HG03442 (cell line): ENCODE measurements around the gene GLB1L3.
"Not testable (repeated sequence)": the region's sequence is repeated elsewhere in the genome, so short reads cannot be mapped to it uniquely, and the experiment has no call there.

Source experiments
- ATAC-seq: cut with Tn5 transposase; IDR thresholded peaks from one replicate; pipeline ENCODE4 v1.9.1; 2021; ENCODE audit warnings: mild to moderate bottlenecking, moderate library complexity; ENCODE audit not compliant: unreplicated experiment

The GLB1L3 gene

DNA sequence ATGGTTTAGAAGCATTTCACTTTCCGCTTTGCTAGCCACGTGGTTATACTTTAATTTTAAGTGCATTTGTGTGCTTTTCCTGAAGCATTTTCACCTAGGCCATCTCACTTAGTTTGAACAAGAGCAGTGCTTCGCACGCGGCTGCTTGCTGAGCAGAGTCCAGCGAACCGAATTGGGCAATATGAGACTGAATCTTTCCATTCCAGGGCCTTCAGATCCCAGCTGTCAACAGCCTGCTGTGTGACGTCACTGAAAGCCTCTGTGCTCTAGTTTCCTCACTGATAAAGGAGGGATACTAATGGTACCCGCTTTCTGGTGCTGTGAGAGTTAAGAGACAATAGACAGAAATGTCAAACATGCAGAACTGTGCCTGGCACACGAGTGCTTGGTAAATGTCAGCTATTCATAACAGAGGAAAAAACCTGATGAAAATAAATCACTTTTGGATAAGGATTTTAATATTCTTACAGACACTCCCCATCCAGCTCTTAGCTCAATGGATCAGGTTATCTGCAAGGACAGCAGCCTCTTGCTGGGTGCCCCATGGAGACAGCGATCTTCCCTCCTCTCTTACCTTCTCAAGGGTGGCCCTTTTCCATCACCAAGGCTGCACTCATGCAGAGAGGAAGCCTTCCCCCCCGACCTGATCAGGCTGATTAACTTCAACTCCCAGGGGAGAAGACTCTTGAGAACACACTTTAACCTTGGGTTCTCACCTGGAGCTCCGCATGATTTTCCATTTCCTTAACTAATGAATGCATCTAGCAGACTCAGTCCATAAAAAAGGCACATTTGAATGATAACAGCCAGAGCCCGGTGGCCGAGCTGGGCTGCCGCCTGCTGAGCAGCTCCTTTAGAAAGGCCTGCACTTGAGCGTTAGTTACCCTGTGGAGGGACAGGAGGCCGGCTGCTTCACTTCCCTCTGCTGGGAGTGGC lies 3.5 kb upstream of the GLB1L3 start:
- ATAC-seq, result no peak

DNA sequence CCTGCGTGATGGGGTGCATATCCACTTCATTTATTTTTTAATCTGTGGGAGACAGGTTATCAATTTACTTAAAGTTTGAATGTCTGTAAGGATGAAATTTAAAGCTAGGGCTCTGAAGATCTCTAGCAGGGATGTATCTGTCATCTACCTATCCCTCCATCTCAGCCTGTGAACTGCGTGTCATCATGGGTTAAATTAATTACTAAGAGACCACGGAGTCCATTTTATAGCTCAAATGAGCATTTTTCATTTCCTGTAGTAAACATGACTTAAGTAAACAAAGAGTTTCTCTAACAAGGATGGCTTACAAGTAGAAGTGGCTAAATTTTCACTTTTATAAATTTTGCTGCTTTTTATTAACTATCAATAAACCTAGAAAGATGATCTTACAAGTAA lies 2.9 kb upstream of the GLB1L3 start:
- ATAC-seq, result no peak

DNA sequence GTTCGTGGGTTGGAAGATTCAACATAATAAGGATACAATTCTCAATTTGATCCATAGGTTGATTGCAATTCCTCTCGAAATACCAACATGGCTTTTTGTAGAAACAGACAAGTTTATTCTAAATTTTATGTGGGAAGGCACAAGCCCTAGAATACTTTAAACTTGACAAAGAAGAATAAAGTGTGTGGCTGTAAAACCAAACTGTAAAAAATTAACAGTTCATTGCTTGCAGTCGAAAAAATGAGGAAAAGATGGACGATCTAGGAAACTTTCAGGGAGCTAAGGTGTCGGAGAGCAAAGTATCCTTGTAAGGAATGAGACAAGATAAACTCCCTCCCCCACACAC lies 1.0 kb upstream of the GLB1L3 start:
- no peak for ATAC-seq

DNA sequence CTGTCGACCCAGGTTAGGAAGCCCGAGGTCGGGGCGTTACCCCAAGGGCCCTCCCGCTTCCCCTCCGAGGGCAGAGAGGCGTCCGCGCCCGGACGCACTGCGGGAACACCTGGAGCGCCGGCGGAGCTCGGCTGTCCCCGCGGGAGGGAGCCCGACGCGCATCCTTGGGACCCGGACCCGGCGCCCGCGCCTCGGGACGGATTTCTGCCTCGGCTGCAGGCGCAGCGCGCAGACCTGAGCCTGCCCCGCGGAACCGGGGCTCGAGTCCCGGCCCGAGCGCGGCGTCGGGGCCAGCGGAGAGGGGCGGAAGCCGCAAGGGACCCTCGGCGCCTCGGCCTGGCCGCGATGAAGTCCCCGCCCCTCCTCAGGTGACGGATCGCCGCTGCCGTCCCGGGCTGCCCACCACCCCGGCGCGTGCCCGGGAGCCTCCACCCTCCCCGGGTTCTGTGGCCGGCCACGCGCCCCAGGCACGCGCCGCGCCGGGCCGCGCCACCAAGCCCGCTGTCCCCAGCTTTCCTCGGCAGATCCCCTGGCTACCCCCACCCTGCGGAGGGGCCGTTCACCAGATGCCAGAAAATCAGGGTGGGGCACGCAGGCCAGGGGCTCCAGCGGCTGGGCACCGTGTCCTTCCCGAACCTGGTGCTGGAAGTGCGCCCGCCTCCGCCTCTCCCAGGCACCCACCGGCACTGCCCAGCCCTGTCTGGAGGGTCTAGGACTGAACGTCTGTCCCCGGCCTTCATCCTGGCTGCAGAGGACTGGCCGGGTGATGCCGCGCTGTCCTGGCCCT lies 410 bp downstream of the GLB1L3 start:
- ATAC-seq, result no peak

DNA sequence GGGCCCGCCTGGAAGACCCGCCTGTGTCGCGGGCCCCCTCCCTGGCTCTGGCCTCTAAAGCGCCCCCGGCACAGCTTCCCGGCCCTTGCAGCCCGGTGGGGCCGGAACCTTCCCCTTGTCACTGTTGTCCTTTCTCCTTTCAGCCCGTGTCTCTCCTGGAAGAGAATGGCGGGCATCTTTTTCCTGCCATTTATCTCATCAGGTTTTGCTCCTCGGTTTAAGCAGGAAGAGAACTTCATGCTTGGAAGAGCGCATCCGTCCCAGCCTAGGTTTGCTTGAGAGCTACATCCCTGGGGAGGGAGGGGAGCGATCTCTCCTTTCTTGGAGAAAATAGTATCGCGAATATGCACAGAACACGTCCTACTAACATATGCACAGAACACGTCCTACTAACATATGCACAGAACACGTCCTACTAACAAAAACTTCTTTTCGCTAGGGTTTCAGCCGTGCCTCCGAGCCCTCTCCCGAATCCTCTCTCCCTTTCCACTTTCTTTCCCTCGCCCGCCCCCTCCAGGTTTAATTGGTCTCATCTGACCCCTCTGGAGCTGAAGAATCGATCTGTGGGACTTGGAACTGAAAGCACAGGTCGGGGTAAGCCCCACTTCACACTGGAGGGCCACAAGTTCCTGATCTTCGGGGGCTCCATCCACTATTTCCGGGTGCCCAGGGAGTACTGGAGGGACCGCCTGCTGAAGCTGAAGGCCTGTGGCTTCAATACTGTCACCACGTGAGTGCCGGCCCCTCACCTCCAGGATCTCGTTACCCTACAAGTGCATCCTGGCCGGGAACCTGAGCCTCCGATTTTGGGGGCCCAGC lies 1.2 kb downstream of the GLB1L3 start:
- ATAC-seq, result no peak

DNA sequence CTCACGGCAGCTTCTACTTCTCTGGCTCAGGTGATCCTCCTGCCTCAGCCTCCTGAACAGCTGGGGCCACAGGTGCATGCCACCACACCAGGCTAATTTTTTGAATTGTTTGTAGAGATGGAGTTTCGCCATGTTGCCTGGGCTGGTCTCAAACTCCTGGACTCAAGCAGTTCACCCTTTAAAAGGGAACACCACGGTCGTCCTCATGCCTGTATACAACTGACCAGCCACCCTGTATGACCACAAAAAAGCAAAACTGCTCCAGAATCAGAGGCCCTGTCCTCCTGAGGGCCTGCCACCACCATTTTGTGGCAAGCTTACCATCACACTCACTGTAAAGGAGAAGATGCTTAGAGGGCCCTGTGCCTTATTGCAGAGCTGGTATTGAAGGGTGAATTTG lies 2.2 kb downstream of the GLB1L3 start:
- ATAC-seq, result no peak

GRCh38 chr11:134281635-134282034 lies 5.5 kb downstream of the GLB1L3 start:
- ATAC-seq, result not testable (repeated sequence)

DNA sequence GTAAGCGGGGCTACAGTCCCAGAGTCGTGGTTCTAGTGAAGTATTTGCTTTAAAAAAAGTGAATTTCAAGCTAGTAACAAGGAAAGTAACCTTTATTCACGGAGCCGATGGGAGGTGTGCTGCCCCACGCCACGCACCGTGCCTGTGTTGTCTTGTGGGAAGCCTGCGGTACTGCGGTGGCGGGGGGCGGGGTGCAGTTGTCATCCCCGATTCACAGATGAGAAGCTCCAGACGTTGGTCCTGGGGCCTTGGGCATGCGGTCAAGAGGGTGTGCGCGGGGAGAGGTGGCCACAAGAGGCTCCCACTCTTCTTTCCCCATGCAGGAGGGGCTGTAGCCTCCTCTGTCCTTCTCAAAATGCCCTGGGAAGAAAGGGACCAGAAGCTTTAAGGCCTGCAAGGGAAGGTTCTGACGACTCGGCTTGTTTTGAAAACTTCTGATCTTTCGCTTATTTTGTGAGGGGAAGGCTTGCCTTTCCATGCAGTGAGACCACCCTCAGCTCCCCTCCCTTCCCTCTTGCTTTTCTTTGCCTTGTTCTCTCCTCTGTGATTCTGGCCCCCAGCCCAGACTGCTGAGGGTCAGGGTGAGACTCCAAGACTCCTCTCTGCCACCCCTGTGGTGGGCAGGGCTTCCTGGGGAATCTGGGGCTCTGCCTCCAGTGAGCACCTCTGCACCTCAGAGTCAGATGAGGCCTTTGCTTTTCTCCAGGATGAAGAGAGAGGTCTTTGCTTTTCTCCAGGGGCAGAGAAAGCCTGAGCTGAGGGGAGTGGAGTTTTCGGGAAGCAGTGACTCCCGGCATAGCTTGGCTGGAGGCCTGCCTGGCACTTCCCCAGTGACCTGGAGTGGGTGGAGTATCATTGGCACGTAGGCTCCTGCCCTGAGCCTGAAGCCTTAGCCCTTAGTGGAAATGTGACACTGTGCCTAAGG lies 6.2 kb downstream of the GLB1L3 start:
- no peak for ATAC-seq

- no peak for ATAC-seq
These were observed 7.5 kb downstream of the GLB1L3 start for GRCh38 chr11:134283461-134284230.

GRCh38 chr11:134284349-134284748 lies 8.2 kb downstream of the GLB1L3 start:
- not testable (repeated sequence) for ATAC-seq

DNA sequence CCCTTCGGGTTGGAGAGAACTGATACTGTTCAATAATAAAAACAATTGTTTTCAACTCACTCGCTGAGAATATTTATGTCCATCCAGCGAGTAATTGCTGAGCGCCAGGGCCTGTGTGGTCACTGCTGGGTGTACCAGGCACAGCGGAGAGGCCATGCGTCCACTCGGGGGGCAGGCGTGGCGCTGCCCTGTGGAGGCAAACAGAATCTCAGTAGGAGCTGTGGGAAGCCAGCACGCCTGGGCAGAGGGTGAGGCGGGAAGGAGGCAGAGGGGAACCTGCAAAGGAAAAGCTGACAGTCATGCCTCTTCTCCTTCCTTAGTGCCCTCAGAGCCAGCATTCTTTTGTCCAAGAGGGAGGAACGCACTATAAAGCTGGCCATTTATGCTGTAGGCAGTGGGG lies 11.4 kb downstream of the GLB1L3 start:
- ATAC-seq, result no peak

DNA sequence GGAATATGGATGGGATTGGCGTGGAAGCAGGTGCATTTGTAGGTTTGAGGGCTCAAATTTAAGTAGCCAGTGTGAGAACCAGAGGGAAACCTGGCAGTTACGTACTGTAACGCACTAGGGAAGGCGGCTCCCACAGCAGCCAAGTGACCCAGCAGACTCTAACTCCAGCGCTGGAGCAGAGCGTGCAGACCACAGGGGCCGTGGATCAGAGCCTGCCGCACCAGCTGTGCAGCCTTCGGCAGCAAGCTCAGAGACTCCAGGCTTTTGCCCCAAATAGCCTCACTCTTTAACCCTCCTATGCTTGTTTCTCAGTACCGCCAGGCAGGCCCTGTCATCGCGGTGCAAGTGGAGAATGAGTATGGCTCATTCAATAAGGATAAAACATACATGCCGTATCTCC lies 12.3 kb downstream of the GLB1L3 start:
- no peak for ATAC-seq

DNA sequence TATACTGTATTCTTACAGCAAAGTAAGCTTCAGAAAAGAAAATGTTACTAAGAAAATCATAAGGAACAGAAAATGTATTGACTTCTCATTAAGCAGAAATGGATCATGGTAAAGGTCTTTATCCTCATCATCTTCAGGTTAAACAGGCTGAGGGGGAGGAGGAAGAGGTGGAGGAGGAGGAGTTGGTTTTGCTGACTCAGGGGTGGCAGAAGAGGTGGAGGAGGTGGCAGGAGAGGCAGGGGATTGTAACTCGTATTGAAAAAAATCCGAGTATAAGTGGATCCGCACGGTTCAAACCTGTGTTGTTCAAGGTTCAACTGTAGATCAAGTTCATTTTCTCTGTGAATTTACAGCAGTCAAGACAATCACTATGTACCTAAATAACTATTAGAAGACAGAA lies 13.0 kb downstream of the GLB1L3 start:
- no peak for ATAC-seq

DNA sequence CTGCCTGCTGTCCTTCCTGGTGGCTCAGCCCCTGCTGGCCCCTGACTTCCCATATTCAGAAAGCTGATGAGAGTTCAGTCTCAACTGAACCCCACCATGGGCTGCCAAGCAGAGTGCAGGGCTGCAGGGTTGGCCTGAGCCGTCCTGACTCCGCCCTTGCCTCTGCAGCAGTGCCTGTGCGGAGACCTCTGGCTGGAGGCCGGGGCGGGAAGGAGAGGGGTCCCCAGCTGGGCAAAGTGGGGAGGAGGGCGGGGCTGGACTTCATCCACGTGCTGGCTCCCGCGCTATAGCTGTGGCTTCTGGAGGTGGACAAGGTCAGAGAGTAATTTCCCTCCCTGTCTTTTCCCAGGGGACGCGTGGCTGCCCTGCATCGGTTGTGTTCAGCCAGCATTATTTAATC lies 13.6 kb downstream of the GLB1L3 start:
- no peak for ATAC-seq

DNA sequence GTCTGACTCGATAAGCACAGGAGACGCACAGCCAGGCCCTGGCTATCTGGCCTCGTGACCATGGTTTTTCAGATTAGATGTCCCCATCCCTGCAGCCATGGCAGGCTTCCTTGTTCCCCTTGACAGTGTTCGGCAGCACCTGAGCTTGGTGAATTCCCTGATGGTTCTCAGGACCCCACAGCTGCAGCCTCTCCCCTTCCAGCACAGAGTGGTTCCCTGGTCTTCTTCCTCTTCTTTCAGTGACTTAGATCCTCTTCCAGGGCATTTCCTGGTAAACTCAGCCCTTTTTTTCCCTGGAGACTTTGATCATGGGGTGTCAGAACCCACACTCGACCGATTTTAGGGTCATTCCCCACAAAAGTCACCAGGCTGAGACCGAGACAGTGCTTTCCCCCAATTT lies 14.5 kb downstream of the GLB1L3 start:
- no peak for ATAC-seq

GRCh38 chr11:134291196-134291595 lies 15.0 kb downstream of the GLB1L3 start:
- no peak for ATAC-seq

GRCh38 chr11:134292661-134293060 lies 16.5 kb downstream of the GLB1L3 start:
- ATAC-seq, result no peak

DNA sequence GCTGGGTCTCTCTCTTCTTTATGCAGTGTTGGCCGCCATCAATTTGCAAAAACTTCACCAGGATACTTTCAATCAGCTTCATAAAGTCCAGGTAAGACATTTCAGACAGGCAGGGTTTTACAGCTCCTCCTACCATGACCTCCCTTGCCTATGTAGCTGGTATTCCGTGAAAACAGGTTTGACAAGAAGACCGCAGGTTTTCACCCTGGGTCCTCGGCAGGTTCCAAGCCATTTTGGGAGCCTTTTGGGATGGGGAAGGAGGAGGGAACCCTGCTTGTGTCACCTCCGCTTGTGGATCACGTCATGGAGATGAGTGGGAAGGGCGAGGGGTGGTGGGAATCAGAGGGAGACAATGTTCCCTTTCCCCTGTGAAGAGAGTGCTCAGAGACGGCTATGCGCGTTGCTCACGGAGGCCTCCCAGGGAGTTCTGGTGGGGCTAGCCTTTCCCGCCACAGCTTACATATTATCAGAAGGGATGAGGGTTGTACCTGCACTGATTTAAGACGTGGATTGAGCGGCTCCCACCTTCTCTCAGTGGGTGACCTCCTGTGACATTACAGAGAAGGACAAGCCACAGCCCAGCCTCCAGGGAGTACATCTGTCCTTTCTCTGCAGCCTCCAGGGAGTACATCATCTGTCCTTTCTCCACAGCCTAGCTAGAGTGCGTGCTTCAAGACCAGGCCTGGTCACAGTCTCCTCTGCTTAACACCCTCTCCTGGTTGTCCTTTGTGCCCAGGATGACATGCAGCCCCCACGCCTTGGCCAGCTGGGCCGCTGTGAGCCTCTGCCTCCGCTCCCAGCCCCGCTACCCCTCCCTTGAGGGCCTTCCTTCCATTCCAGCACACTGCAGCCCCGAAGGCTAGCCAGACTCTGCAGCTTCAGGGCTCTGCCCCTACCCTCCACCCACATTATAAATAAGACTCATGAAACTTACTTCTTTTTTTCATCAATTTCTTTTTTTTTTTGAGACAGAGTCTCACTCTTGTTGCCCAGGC lies 17.2 kb downstream of the GLB1L3 start:
- no peak for ATAC-seq
